DND-41 (cell line): ENCODE measurements around the gene PRDX6.

Experiments
- ATAC-seq: fragments of 200-7000 bp; cut with Tn5 transposase; 3 replicates; pipeline ENCODE4 v1.9.1; 2021; ENCODE audit warnings: low read depth; ENCODE audit not compliant: insufficient read depth
- DNase-seq: peaks from one replicate; pipeline ENCODE4 v3.0.0-alpha.2; 2020
- H2AFZ ChIP-seq: 2 replicates; pipeline ENCODE4 v1.6.0; 2012; ENCODE audit warnings: low read depth, low read length
- H3K27ac ChIP-seq: 2 replicates; pipeline ENCODE4 v1.5.1; 2012; ENCODE audit warnings: low read length, inconsistent platforms
- H3K27me3 ChIP-seq: fragments of 200-600 bp; sonication (generic); 2 replicates; pipeline ENCODE4 v1.6.0; 2012; ENCODE audit warnings: low read length, mild to moderate bottlenecking, inconsistent platforms; ENCODE audit not compliant: insufficient read depth, poor library complexity
- H3K36me3 ChIP-seq: 2 replicates; pipeline ENCODE4 v1.5.1; 2012; ENCODE audit warnings: low read length, inconsistent platforms; ENCODE audit not compliant: insufficient read depth
- H3K4me1 ChIP-seq: 2 replicates; pipeline ENCODE4 v1.5.1; 2012; ENCODE audit warnings: mild to moderate bottlenecking, low read length; ENCODE audit not compliant: insufficient read depth
- H3K4me2 ChIP-seq: 2 replicates; pipeline ENCODE4 v1.6.0; 2012; ENCODE audit warnings: mild to moderate bottlenecking, moderate library complexity, low read length, inconsistent platforms; ENCODE audit not compliant: insufficient read depth
- H3K4me3 ChIP-seq, 2 experiments: fragments of 200-600 bp in 1 of 2; shearing (Covaris generic) in 1 of 2; 2 replicates each; pipeline ENCODE4 v1.5.1; 2012 to 2016; ENCODE audit warnings: inconsistent platforms in 2 of 2, low read length in 2 of 2, mild to moderate bottlenecking in 2 of 2, low read depth in 1 of 2, moderate library complexity in 1 of 2
- H3K79me2 ChIP-seq: 2 replicates; pipeline ENCODE4 v1.6.0; 2012; ENCODE audit warnings: low read length, inconsistent platforms; ENCODE audit not compliant: insufficient read depth
- H3K9ac ChIP-seq: 2 replicates; pipeline ENCODE4 v1.6.0; 2012; ENCODE audit warnings: low read depth, mild to moderate bottlenecking, inconsistent platforms, low read length, moderate library complexity
- H3K9me3 ChIP-seq: 2 replicates; pipeline ENCODE4 v1.5.1; 2012; ENCODE audit warnings: low read length, moderate library complexity, mild to moderate bottlenecking, inconsistent platforms; ENCODE audit not compliant: insufficient read depth, severe bottlenecking
- H4K20me1 ChIP-seq: 2 replicates; pipeline ENCODE4 v1.6.0; 2012; ENCODE audit warnings: low read length; ENCODE audit not compliant: insufficient read depth
- EZH2 ChIP-seq: IDR thresholded peaks from 3 replicates; pipeline ENCODE4 v1.6.1; 2012; ENCODE audit warnings: borderline replicate concordance, low read depth, mild to moderate bottlenecking, moderate library complexity, low read length, inconsistent platforms; ENCODE audit not compliant: severe bottlenecking
- TF ChIP-seq, protein P1 (sequence below): IDR thresholded peaks from 2 replicates; pipeline ENCODE4 v1.5.1; 2012; ENCODE audit warnings: borderline replicate concordance, low read length, moderate library complexity, mild to moderate bottlenecking; ENCODE audit not compliant: poor library complexity, severe bottlenecking; ENCODE audit errors: extremely low read depth

Gene PRDX6

DNA sequence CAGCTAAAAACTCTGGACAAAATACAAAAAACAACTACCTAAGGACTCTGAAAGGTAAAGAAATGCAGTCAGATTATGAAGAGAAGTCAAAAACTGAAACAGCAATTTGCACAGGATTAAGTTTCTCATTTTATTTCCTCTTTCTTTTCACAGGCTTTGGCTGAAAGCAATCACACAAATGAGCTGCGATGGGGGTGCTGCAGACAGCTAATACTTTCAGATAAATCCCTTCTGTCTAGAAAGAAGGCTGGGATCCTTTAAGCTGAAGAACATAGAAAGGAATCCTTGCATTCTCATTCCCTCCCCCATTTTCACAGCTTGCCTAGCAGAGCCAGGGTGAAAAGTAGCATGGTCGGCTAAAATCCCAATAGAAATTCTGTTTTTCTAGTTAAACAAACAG lies 32.0 kb upstream of the PRDX6 start:
- no peak overlapping the region for H3K4me3 ChIP-seq
- H3K4me2 ChIP-seq = no peak overlapping the region
- H2AFZ ChIP-seq = no peak overlapping the region
- H3K27me3 ChIP-seq = no peaks in the 10 kb centered on the region
- no peak overlapping the region for H3K9ac ChIP-seq
- H3K4me1 ChIP-seq = no peaks in the 10 kb centered on the region
- TF ChIP-seq, protein P1, sequence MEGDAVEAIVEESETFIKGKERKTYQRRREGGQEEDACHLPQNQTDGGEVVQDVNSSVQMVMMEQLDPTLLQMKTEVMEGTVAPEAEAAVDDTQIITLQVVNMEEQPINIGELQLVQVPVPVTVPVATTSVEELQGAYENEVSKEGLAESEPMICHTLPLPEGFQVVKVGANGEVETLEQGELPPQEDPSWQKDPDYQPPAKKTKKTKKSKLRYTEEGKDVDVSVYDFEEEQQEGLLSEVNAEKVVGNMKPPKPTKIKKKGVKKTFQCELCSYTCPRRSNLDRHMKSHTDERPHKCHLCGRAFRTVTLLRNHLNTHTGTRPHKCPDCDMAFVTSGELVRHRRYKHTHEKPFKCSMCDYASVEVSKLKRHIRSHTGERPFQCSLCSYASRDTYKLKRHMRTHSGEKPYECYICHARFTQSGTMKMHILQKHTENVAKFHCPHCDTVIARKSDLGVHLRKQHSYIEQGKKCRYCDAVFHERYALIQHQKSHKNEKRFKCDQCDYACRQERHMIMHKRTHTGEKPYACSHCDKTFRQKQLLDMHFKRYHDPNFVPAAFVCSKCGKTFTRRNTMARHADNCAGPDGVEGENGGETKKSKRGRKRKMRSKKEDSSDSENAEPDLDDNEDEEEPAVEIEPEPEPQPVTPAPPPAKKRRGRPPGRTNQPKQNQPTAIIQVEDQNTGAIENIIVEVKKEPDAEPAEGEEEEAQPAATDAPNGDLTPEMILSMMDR = no peak
- TF ChIP-seq EZH2 = no peak
- H3K27ac ChIP-seq = no peak overlapping the region
- H4K20me1 ChIP-seq = no peaks in the 10 kb centered on the region
- peaks cover 10% of the 10 kb centered on the region; the same call in 1 of the 2 replicates for H3K36me3 ChIP-seq
- ATAC-seq = no peak
- H3K9me3 ChIP-seq = peaks cover 14% of the 10 kb centered on the region
- no peak for DNase-seq
- no peaks in the 10 kb centered on the region for H3K79me2 ChIP-seq

GRCh38 chr1:173445656-173446055 lies 31.5 kb upstream of the PRDX6 start:
- peaks cover 10% of the 10 kb centered on the region; the same call in 1 of the 2 replicates for H3K36me3 ChIP-seq
- H3K4me2 ChIP-seq = no peak overlapping the region
- H3K79me2 ChIP-seq = no peaks in the 10 kb centered on the region
- H3K27ac ChIP-seq = no peak overlapping the region
- H2AFZ ChIP-seq = no peak overlapping the region
- TF ChIP-seq EZH2 = no peak
- TF ChIP-seq, protein P1 = no peak
- no peaks in the 10 kb centered on the region for H4K20me1 ChIP-seq
- DNase-seq (no peak), ATAC-seq (no peak)
- no peak overlapping the region for H3K4me3 ChIP-seq
- no peak overlapping the region for H3K9ac ChIP-seq
- peaks cover 14% of the 10 kb centered on the region for H3K9me3 ChIP-seq
- H3K27me3 ChIP-seq = no peaks in the 10 kb centered on the region
- no peaks in the 10 kb centered on the region for H3K4me1 ChIP-seq

DNA sequence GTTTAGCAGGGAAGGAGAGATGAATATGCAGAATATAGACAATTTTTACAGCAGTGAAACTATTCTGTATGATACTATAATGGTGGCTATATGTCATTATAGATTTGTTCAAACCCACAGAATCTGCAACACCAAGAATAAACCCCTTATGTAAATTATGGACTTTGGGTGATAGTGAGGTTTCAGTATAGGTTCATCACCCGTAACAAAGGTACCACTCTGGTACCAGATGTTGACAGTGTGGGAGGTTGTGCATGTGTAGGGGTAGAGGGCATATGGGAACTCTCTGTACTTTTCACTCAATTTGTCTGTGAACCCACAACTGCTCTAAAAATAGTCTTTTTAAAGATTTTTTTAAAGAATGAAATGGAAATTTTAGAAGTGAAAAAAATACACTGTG lies 29.9 kb upstream of the PRDX6 start:
- DNase-seq (no peak), ATAC-seq (no peak)
- peaks cover 14% of the 10 kb centered on the region for H3K9me3 ChIP-seq
- H2AFZ ChIP-seq = no peak overlapping the region
- H3K9ac ChIP-seq = no peak overlapping the region
- H3K27ac ChIP-seq = no peak overlapping the region
- H3K4me2 ChIP-seq = no peak overlapping the region
- H3K79me2 ChIP-seq = no peaks in the 10 kb centered on the region
- H3K27me3 ChIP-seq = no peaks in the 10 kb centered on the region
- H3K36me3 ChIP-seq = peaks cover 10% of the 10 kb centered on the region; the same call in 1 of the 2 replicates
- H3K4me3 ChIP-seq = no peak overlapping the region
- no peaks in the 10 kb centered on the region for H4K20me1 ChIP-seq
- TF ChIP-seq EZH2 = no peak
- TF ChIP-seq, protein P1 = no peak
- no peaks in the 10 kb centered on the region for H3K4me1 ChIP-seq

- Histone ChIP-seq H3K4me2 (no peak overlapping the region), H3K27ac (no peak overlapping the region), H3K4me1 (no peaks in the 10 kb centered on the region)
Measured at GRCh38 chr1:173448945-173449344, 28.2 kb upstream of the PRDX6 start.

More at GRCh38 chr1:173448945-173449344, 28.2 kb upstream of the PRDX6 start:
- no peak overlapping the region for H3K9ac ChIP-seq
- no peak for TF ChIP-seq EZH2
- TF ChIP-seq, protein P1 = no peak
- H3K9me3 ChIP-seq = peaks cover 14% of the 10 kb centered on the region
- ATAC-seq (no peak), DNase-seq (no peak)
- H3K4me3 ChIP-seq = no peak overlapping the region
- peaks cover 10% of the 10 kb centered on the region; the same call in 1 of the 2 replicates for H3K36me3 ChIP-seq
- H3K27me3 ChIP-seq = no peaks in the 10 kb centered on the region
- no peak overlapping the region for H2AFZ ChIP-seq
- H3K79me2 ChIP-seq = no peaks in the 10 kb centered on the region
- H4K20me1 ChIP-seq = no peaks in the 10 kb centered on the region
